MM.1S (cell line): ENCODE results near the gene SARS2.

Source experiments
- DNase-seq: peaks from one replicate; pipeline ENCODE4 v3.0.0-alpha.2; 2015
- H2AFZ ChIP-seq: fragments of 300-600 bp; sonication (generic); 2 replicates; pipeline ENCODE4 v1.6.0; 2016; ENCODE audit warnings: antibody characterized with exemption, low read length
- H3F3A ChIP-seq: fragments of 300-600 bp; sonication (generic); 2 replicates; pipeline ENCODE4 v1.6.1; 2016; ENCODE audit warnings: mild to moderate bottlenecking, antibody characterized with exemption, low read length, moderate library complexity, mixed read lengths; ENCODE audit not compliant: insufficient read depth
- H3K27ac ChIP-seq: fragments of 300-600 bp; sonication (generic); 2 replicates; pipeline ENCODE4 v1.5.1; 2016; ENCODE audit warnings: mild to moderate bottlenecking, low read length
- H3K27me3 ChIP-seq: fragments of 300-600 bp; sonication (generic); replicated peaks from 2 replicates; pipeline ENCODE4 v1.6.0; 2016; ENCODE audit warnings: low read length; ENCODE audit not compliant: insufficient read depth
- H3K36me3 ChIP-seq: fragments of 300-600 bp; sonication (generic); replicated peaks from 2 replicates; pipeline ENCODE4 v1.6.1; 2016; ENCODE audit warnings: mild to moderate bottlenecking, low read length, mixed read lengths; ENCODE audit not compliant: insufficient read depth
- H3K4me1 ChIP-seq: fragments of 300-600 bp; sonication (generic); 2 replicates; pipeline ENCODE4 v1.6.1; 2016; ENCODE audit warnings: low read length, mixed read lengths
- H3K4me2 ChIP-seq: fragments of 300-600 bp; sonication (generic); 2 replicates; pipeline ENCODE4 v1.6.0; 2016; ENCODE audit warnings: low read depth, low read length
- H3K4me3 ChIP-seq: fragments of 300-600 bp; sonication (generic); 2 replicates; pipeline ENCODE4 v1.5.1; 2016; ENCODE audit warnings: low read length, mixed read lengths
- H3K79me2 ChIP-seq: fragments of 300-600 bp; sonication (generic); 2 replicates; pipeline ENCODE4 v1.6.1; 2016; ENCODE audit warnings: mixed run types, low read length, mixed read lengths
- H3K9ac ChIP-seq: fragments of 300-600 bp; sonication (generic); 2 replicates; pipeline ENCODE4 v1.6.1; 2016; ENCODE audit warnings: low read length, mixed read lengths
- H3K9me2 ChIP-seq: fragments of 300-600 bp; sonication (generic); replicated peaks from 2 replicates; pipeline ENCODE4 v1.6.1; 2016; ENCODE audit warnings: mild to moderate bottlenecking, low read length, mixed read lengths; ENCODE audit not compliant: insufficient read depth
- H3K9me3 ChIP-seq: fragments of 300-600 bp; sonication (generic); replicated peaks from 2 replicates; pipeline ENCODE4 v1.6.1; 2016; ENCODE audit warnings: mild to moderate bottlenecking, low read length, mixed read lengths; ENCODE audit not compliant: insufficient read depth
- H4K20me1 ChIP-seq: fragments of 300-600 bp; sonication (generic); 2 replicates; pipeline ENCODE4 v1.6.1; 2016; ENCODE audit warnings: mild to moderate bottlenecking, low read length, moderate library complexity, mixed read lengths; ENCODE audit not compliant: insufficient read depth
- EZH2 ChIP-seq: fragments of 300-600 bp; sonication (generic); optimal IDR thresholded peaks from 2 replicates; pipeline ENCODE3; 2017; ENCODE audit warnings: low read depth, mild to moderate bottlenecking, antibody characterized with exemption, low read length, mixed read lengths
- EZH2phosphoT487 ChIP-seq: fragments of 300-600 bp; sonication (generic); IDR thresholded peaks from 2 replicates; pipeline ENCODE4 v1.6.1; 2018; ENCODE audit warnings: antibody characterized with exemption, low read length
- TF ChIP-seq, protein P1 (sequence below): fragments of 300-600 bp; sonication (generic); IDR thresholded peaks from 2 replicates; pipeline ENCODE4 v1.5.1; 2016; ENCODE audit warnings: antibody characterized with exemption, low read length, mixed read lengths

Gene SARS2

GRCh38 chr19:38913958-38914357 lies 16.6 kb downstream of the SARS2 start:
- no peak overlapping the region for H3K9ac ChIP-seq
- no peak for DNase-seq
- no peaks in the 10 kb centered on the region for H3K9me3 ChIP-seq

DNA sequence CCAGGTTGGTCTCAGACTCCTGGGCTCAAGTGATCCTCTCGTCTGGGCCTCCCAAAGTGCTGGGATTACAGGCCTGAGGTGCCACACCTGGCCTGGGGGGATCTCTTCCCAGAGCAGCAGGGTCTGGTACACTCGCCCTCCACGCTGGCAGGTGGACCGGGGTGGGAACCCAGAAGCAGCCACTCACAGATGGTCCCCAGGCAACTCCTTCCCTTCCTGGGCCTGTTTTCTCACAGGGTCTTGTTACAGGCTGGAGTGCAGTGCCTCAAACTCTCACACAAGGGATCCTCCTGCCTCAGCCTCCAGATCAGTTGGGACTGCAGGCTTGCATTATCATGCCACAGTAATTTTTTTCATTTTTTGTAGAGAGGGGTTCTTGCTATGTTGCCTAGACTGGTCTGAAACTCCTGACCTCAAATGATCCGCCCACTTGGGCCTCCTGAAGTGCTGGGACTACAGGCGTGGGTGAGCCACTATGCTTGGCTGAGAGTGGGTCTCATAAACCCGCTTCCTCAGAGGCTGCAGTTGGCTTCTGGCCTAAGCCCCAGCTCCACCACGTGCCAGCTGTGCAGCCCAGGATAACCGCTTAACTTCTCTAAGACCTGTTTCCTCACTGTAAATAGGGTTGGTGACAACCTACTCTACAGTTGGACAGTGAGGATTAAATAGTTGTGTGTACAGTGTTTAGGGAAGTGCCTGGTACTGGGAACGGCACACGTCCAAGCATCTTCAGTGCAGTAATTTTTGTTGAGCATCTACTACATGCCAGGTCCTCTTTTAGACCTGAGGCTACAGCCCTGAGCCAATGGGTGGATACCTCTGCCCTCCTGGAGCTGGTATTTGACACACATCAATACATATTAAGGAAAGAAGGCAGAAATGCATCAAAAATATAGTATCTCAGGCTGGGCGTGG lies 17.7 kb downstream of the SARS2 start:
- H3K9me2 ChIP-seq = no peaks in the 10 kb centered on the region
- H2AFZ ChIP-seq = no peak overlapping the region

More at GRCh38 chr19:38913958-38914357, 16.6 kb downstream of the SARS2 start:
- Histone ChIP-seq H3K4me2 (no peak overlapping the region), H3K4me1 (no peaks in the 10 kb centered on the region), H3K79me2 (no peaks in the 10 kb centered on the region), H3K9me2 (no peaks in the 10 kb centered on the region), H3K27me3 (no peaks in the 10 kb centered on the region), H3K27ac (no peak overlapping the region), H4K20me1 (no peaks in the 10 kb centered on the region), H3K4me3 (no peak overlapping the region), H3K36me3 (no peaks in the 10 kb centered on the region), H3F3A (no peaks in the 10 kb centered on the region), H2AFZ (no peak overlapping the region)
- TF ChIP-seq EZH2phosphoT487 (no peak), EZH2 (no peak)
- TF ChIP-seq, protein P1, sequence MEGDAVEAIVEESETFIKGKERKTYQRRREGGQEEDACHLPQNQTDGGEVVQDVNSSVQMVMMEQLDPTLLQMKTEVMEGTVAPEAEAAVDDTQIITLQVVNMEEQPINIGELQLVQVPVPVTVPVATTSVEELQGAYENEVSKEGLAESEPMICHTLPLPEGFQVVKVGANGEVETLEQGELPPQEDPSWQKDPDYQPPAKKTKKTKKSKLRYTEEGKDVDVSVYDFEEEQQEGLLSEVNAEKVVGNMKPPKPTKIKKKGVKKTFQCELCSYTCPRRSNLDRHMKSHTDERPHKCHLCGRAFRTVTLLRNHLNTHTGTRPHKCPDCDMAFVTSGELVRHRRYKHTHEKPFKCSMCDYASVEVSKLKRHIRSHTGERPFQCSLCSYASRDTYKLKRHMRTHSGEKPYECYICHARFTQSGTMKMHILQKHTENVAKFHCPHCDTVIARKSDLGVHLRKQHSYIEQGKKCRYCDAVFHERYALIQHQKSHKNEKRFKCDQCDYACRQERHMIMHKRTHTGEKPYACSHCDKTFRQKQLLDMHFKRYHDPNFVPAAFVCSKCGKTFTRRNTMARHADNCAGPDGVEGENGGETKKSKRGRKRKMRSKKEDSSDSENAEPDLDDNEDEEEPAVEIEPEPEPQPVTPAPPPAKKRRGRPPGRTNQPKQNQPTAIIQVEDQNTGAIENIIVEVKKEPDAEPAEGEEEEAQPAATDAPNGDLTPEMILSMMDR = no peak

DNA sequence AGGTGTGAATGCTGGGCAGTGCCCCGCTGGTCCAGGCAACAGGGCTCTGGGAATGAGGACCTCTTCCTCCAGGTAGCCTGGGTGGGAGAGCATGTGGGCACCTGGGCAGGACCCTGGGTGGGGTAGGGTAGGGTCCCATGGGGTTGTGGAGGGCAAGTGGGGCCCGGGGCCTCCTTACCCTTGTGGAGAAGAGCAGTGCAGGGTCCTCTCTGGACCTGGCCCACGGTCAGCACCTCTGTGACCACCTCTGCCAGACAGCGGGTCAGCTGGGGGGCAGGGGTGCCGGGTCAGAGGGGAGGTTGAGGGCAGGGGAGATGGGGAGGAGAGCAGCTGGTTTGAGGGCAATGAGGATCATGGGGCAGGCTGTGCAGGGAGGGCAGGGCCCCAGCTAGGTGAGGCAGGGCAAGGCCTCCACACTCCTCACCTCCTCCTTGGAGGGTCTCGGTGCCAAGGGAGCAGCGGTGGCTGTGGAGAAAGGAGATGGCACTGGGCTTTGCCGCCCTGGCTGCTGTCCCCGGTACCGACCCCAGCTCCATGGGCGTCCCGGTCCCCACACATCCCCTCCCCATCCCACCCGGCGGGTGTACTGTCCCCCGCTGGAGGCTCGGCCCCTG lies 19.1 kb downstream of the SARS2 start:
- TF ChIP-seq, protein P1 = no peak
- TF ChIP-seq EZH2phosphoT487 (no peak), EZH2 (no peak)
- Histone ChIP-seq H3K79me2 (no peaks in the 10 kb centered on the region), H3K27ac (no peak overlapping the region), H3F3A (no peaks in the 10 kb centered on the region), H3K9me3 (no peaks in the 10 kb centered on the region), H3K9ac (no peak overlapping the region), H3K4me3 (no peak overlapping the region), H3K4me2 (no peak overlapping the region), H3K9me2 (no peaks in the 10 kb centered on the region), H3K36me3 (no peaks in the 10 kb centered on the region), H3K27me3 (no peaks in the 10 kb centered on the region), H2AFZ (no peak overlapping the region), H3K4me1 (no peaks in the 10 kb centered on the region), H4K20me1 (no peaks in the 10 kb centered on the region)
- DNase-seq = no peak

More for the DNA sequence above, 17.7 kb downstream of the SARS2 start:
- Histone ChIP-seq H3K9me3 (no peaks in the 10 kb centered on the region), H3K27me3 (no peaks in the 10 kb centered on the region), H3K4me2 (no peak overlapping the region), H3K4me1 (no peaks in the 10 kb centered on the region), H3K79me2 (no peaks in the 10 kb centered on the region), H3K4me3 (no peak overlapping the region), H3F3A (no peaks in the 10 kb centered on the region), H3K27ac (no peak overlapping the region), H4K20me1 (no peaks in the 10 kb centered on the region), H3K9ac (no peak overlapping the region), H3K36me3 (no peaks in the 10 kb centered on the region)
- no peak for DNase-seq
- TF ChIP-seq, protein P1 = no peak
- TF ChIP-seq EZH2 (no peak), EZH2phosphoT487 (no peak)
